ENCODE measurements around the gene ADM2.

Gene ADM2

DNA sequence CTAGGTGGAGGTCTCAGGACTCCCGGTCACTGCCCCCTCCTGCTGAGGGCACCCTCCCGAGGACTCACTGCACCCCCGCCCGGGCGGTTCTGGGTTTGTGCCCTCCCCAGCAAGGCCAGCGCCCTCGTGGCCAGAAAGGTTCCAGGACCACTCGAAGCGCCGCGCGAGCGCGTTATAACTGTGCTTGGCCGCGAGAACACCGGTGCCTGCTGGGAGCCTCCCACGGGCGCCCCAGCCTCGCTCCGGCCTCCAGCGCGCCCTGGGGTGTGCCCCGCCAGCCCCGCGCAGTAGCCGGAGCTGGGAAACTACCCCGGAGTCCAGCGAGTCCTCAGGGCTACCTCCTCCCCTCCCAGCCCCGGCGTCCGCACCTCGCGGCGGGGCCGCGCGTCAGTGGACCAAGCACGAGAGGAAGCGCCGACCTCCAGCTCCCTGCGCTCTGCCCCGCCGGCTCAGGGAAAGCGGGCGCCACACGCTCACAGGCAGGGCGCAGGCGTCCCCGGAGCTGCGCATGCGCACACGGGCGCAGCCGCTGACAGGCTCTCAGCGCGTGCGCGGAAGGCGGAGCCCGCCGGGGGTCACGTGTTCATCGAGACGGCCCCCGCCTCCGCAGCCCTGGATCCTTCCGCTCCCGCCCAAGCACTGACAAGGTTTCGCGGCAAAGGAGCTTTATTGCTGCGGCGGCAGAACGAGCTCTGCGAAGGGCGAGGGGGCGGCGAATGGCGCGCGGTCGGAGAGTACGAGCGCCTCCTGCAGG, 43.9 kb downstream of the ADM2 start, which contains the start of gene SCO2:
Gene SCO2, minus strand, starts transcription at position 495 of the 754 bp plus-strand sequence. CDS start 1,187 bp downstream, outside the sequence.
- TF ChIP-seq, protein P1, sequence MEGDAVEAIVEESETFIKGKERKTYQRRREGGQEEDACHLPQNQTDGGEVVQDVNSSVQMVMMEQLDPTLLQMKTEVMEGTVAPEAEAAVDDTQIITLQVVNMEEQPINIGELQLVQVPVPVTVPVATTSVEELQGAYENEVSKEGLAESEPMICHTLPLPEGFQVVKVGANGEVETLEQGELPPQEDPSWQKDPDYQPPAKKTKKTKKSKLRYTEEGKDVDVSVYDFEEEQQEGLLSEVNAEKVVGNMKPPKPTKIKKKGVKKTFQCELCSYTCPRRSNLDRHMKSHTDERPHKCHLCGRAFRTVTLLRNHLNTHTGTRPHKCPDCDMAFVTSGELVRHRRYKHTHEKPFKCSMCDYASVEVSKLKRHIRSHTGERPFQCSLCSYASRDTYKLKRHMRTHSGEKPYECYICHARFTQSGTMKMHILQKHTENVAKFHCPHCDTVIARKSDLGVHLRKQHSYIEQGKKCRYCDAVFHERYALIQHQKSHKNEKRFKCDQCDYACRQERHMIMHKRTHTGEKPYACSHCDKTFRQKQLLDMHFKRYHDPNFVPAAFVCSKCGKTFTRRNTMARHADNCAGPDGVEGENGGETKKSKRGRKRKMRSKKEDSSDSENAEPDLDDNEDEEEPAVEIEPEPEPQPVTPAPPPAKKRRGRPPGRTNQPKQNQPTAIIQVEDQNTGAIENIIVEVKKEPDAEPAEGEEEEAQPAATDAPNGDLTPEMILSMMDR (IDR thresholded peaks at IDR 0.05; ENCODE audit: low read depth, low read length, missing control alignments): peak; percentile 48
- peak; percentile 95 for DNase-seq
- in situ Hi-C loops (cut with HindIII; ENCODE audit: low pct_ligation_motif_present, low sequenced_read_pairs): no loop called here
- H3K4me3 ChIP-seq (ENCODE audit: low read depth, low read length): peak within 1 kb of the TSS; percentile 70
- H3K27ac ChIP-seq: peak within 1 kb of the TSS; percentile 89
- H3K36me3 ChIP-seq (replicated peaks): peaks cover 15% of the 10 kb centered on the region
- no peaks in the 10 kb centered on the region for H3K27me3 ChIP-seq (replicated peaks)

DNA sequence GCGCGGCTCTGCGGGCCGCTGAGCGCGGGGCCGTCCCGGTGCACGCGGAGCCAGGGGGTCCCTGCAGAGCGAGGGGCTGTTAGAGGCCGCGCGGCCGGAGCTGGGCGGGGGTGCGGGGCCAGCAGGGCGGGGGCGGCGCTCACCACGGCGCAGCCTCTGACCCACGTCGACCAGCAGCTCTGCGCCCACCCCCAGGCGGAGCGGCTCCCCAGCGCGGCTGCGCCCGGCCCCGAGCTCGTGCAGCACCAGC, 44.4 kb downstream of the ADM2 start:
- no peaks in the 10 kb centered on the region for H3K27me3 ChIP-seq (replicated peaks)
- DNase-seq: no peak
- peaks cover 15% of the 10 kb centered on the region for H3K36me3 ChIP-seq (replicated peaks)
- H3K27ac ChIP-seq: peak overlapping the region; percentile 89
- peak overlapping the region; percentile 70 for H3K4me3 ChIP-seq (ENCODE audit: low read depth, low read length)
- TF ChIP-seq, protein P1 (IDR thresholded peaks at IDR 0.05; ENCODE audit: low read depth, low read length, missing control alignments): no peak
- in situ Hi-C loops (cut with HindIII; ENCODE audit: low pct_ligation_motif_present, low sequenced_read_pairs): no loop called here

DNA sequence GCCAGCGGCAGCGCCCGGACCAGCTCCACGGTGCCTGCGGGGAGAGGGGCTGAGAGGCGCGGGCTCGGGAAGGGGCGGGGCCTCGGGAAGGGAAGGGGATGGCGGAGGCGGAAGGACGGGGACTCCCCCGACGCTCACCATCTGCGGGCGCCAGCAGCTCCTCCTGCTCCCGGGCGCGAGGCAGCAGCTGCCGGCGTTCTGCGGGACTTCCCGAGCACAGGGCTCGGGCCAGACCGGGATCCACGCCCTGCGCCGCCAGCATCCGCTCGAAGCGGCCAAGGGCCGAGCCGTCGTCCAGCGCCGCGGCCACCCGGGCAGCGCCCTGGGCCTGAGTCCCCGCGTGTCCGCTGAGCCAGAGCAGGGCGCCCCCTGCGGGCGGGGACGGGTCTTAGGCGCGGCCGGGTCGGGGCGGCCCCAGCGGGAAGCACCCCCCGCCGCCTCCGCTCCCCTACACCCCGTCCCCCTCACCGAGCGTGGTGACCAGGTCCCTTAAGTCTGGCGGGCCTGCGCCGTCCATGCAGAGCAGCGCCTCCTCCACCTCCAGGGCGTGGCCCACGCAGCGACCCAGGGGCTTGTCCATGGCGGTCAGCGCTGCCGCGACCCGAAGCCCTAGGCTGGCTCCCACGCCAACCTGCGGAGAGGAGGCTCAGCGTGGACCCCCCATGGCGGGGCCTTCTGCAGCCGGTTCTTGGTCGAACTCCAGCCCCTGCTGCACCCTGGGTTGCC, 44.9 kb downstream of the ADM2 start:
- in situ Hi-C loops (cut with HindIII; ENCODE audit: low pct_ligation_motif_present, low sequenced_read_pairs): no loop called here
- H3K36me3 ChIP-seq (replicated peaks): peaks cover 15% of the 10 kb centered on the region
- peak overlapping the region; percentile 70 for H3K4me3 ChIP-seq (ENCODE audit: low read depth, low read length)
- no peaks in the 10 kb centered on the region for H3K27me3 ChIP-seq (replicated peaks)
- H3K27ac ChIP-seq: peak overlapping the region; percentile 89
- peak; percentile 44 for DNase-seq
- TF ChIP-seq, protein P1 (IDR thresholded peaks at IDR 0.05; ENCODE audit: low read depth, low read length, missing control alignments): peak; percentile 35

DNA sequence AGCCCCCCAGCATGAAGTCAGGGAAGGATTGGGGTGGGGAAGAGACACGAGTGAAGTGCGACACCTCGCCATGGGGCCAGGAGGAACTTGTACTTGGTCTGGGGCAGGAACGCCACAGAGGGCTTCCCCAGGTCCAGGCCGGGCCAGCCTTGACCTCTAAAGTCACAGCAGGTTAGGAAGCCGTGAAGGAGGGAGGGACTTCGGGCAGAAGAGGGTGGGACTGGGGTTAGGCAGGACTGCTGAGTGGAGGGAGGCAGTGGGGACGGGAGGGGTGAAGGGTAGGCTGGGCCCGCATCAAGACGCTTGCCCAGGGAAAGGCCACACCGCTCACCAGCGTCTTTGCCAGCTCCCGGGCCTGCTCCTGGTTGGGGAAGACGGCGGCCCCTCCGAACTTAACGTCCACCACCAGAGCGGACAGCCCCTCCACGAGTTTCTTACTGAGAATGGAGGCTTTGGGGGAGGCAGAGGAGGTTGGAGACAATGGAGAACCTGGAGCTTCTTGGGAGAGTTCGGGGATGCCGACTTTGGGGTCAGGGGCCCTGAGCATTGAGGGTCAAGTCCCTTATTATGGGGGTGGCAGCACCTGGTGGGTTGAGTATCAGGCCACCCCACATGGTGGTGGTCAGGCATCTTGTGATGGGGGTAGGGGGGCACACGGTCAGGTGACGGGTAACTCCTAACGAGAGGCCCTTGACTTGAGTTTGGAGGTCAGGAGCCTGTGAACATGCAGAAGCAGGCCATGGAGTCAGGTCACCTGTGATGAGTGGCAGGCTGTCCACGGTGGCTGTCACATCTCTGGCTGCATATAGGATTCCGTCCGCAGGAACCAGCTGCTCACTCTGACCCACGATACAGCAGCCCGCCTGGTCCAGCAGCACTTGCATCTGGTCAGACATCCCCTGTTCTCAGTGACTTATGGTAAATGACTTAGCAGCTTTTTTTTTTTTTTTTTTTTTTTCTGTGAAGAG, 45.8 kb downstream of the ADM2 start:
- TF ChIP-seq, protein P1 (IDR thresholded peaks at IDR 0.05; ENCODE audit: low read depth, low read length, missing control alignments): no peak
- in situ Hi-C loops (cut with HindIII; ENCODE audit: low pct_ligation_motif_present, low sequenced_read_pairs): no loop called here
- DNase-seq: no peak
- Histone ChIP-seq H3K4me3 (ENCODE audit: low read depth, low read length) (peak overlapping the region; percentile 70), H3K27ac (no peak overlapping the region), H3K36me3 (replicated peaks) (peaks cover 15% of the 10 kb centered on the region), H3K27me3 (replicated peaks) (no peaks in the 10 kb centered on the region)

DNA sequence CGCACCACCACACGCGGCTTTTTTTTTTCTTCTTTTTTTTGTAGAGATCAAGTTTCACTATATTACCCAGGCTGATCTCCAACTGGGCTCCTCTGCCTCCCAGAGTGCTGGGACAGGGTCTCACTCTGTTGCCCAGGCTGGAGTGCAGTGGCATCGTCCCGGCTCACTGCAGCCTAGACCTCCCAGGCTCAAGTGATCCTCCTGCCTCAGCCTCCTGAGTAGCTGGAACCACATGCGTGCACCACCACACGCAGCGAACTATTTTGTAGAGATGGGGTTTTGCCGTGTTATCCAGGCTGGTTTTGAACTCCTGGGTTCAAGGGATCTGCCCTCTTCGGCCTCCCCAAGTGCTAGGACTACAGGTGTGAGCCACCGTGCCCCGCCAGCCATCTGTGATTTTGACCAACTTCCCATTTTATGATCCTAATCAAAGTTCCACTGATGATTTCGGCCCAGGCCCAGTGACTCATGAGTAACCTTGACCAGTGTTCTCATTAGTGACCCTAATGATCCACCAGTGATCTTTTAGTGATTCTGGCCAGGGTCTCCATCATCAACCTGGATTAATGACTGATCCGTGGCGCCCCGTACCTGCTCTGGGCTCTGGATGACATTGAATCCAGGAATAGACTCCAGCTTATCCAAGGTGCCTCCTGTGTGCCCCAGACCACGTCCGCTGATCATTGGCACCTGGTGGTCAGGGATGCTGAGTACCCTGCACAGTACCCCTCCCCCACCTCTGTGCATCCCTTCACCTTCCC, 46.8 kb downstream of the ADM2 start:
- Histone ChIP-seq H3K36me3 (replicated peaks) (peaks cover 7% of the 10 kb centered on the region), H3K4me3 (ENCODE audit: low read depth, low read length) (no peak overlapping the region), H3K27me3 (replicated peaks) (no peaks in the 10 kb centered on the region), H3K27ac (no peak overlapping the region)
- no peak for DNase-seq
- in situ Hi-C loops (cut with HindIII; ENCODE audit: low pct_ligation_motif_present, low sequenced_read_pairs): no loop called here
- TF ChIP-seq, protein P1 (IDR thresholded peaks at IDR 0.05; ENCODE audit: low read depth, low read length, missing control alignments): no peak

Measured in brain microvascular endothelial cell (primary cell).